ENCODE data around the gene TTR.

- TF ChIP-seq CTCF (IDR thresholded peaks at IDR 0.05) (no peak), POLR2AphosphoS5 (IDR thresholded peaks at IDR 0.05) (no peak), POLR2A (IDR thresholded peaks at IDR 0.05; ENCODE audit: low read depth) (no peak)
Measured at GRCh38 chr18:31565345-31565744, 26.3 kb upstream of the TTR start.
